GM12873 (cell line): ENCODE results near the gene SYT2.

ENCODE experiments used
- TF ChIP-seq, protein P1 (sequence below): IDR thresholded peaks from 2 replicates; pipeline ENCODE4 v1.5.1; 2012; ENCODE audit warnings: low read depth, mild to moderate bottlenecking, moderate library complexity, low read length, control low read depth; ENCODE audit not compliant: insufficient read depth; ENCODE audit errors: missing control alignments

SYT2 gene

DNA sequence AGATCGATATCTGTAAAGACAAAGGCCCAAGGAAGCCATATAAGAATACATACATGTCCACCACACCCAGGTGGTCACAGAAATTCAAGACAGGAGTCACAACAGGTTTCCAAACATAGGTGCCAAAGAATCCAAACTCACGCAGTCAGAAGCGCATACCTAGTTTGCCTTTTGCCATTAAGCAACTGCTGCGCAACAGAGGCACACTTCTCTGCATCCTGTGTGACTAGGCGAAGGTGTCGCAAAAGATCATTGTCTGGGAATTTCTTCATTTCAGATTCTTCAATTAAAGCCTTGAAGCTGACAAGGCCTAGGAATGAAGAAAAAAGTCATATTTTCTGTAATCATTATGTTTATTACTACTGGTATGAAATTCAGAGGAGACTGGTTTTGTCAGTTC, 32.2 kb upstream of the SYT2 start:
- TF ChIP-seq, protein P1, sequence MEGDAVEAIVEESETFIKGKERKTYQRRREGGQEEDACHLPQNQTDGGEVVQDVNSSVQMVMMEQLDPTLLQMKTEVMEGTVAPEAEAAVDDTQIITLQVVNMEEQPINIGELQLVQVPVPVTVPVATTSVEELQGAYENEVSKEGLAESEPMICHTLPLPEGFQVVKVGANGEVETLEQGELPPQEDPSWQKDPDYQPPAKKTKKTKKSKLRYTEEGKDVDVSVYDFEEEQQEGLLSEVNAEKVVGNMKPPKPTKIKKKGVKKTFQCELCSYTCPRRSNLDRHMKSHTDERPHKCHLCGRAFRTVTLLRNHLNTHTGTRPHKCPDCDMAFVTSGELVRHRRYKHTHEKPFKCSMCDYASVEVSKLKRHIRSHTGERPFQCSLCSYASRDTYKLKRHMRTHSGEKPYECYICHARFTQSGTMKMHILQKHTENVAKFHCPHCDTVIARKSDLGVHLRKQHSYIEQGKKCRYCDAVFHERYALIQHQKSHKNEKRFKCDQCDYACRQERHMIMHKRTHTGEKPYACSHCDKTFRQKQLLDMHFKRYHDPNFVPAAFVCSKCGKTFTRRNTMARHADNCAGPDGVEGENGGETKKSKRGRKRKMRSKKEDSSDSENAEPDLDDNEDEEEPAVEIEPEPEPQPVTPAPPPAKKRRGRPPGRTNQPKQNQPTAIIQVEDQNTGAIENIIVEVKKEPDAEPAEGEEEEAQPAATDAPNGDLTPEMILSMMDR = no peak

DNA sequence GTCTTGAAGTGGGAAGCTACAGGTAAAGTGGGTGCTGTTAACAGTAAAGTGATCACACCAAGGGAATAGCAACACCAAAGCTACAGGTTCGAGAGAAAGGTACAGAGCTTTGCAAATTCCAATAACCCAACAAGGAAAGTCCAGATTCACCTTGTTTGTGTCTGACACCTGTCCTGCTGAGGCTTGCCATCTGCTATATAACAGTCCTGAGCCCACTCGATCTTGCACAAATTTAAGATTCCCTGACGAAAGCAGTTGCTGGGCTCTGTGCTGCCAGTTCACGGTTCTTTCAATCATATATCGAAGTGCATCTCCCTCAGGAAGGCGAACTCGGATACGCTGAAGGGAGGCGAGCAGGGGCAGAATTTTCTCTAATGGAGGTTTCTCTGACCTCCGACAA, 23.0 kb upstream of the SYT2 start:
- TF ChIP-seq, protein P1 = no peak

DNA sequence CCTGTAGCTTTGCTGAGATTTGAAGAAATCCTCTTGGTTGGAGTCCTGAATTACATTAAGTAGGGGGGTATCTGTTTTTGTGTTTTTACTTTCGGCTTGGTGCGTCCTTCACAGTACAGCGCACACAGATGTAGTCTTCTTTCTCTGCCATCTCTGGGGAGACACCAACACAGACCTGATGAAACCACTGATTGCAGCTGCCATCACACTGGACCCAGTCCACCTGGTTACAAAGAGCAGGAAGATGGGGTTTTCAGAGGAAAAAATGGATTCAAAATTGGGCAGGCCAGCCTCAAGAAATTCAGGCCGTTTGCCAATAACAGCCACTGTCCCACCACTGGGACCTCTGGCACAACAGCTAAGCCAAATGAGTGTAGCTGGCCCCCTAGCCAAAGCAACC, 18.7 kb upstream of the SYT2 start:
- TF ChIP-seq, protein P1 = no peak

DNA sequence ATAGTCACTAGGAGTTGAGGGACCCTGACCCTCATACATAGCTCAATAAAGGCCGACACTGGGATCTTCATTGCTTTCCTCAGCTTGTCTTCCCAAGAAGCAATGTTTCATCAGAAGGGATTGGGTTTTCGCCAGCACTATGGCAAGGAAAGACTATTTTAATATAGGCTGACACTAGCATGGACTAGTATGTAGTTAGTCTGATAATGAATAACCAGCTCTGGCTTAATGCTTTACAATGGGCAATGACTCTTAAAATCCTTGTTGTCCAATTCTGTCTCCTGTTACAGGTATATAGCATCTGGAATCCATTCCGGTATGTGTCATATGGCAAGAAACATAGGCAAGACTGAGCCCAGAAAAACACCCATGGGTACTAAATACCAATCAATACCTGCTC, 15.3 kb upstream of the SYT2 start:
- TF ChIP-seq, protein P1 = no peak

DNA sequence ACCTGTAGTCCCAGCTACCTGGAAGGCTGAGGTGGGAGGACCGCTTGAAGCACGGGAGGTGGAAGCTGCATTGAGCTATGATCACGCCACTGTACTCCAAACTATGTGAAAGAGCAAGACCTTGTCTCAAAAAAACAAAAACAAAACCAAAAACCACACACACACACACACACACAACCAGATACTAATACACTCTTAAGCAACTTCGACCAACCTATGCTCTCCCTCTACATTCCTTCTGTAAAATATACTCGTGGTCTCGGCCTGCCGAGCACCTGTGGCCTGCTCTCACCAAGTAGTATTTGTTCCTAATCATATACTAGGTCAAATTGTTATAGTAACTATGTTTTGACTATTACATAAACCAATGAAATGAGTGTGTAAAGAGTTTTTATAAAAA, 13.5 kb upstream of the SYT2 start:
- TF ChIP-seq, protein P1 = no peak

DNA sequence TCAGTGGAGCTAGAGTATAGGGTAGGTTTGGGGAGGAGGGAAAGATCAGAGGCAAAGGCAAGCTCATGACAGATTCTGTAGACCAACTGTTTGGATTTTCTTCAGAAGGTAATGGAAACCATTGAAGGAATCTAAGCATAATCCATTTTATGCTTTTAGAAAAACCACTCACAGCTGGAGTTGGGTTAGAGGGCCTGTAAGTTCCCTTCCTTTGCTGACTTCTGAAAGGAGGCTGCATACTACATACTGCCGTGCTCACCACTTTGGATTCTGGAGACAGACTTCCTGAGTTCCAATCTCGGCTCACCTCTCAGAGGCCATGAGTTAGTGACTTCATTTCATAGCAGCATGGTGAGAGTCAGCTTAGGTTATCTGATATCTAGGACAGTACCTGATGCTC, 6.4 kb upstream of the SYT2 start:
- TF ChIP-seq, protein P1 = no peak

DNA sequence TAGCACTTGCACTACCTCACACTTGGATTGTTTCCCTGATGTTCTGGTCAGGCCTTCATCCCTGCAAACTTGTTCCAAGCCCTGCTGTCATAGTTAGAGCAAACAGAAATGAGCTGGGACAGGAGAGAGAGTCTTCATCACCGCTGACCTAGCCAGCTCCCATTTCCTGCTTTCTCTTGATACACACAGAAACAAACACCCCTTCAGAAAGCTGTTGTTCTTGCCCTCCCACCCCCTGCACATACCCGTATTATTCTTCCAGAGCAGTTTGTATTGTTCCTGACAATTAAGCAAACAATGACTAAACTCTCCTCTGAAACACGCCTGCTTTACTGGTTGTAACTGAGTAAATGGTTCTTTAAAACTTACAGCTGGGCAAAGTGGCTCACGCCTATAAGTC, 2.9 kb upstream of the SYT2 start:
- TF ChIP-seq, protein P1 = no peak

DNA sequence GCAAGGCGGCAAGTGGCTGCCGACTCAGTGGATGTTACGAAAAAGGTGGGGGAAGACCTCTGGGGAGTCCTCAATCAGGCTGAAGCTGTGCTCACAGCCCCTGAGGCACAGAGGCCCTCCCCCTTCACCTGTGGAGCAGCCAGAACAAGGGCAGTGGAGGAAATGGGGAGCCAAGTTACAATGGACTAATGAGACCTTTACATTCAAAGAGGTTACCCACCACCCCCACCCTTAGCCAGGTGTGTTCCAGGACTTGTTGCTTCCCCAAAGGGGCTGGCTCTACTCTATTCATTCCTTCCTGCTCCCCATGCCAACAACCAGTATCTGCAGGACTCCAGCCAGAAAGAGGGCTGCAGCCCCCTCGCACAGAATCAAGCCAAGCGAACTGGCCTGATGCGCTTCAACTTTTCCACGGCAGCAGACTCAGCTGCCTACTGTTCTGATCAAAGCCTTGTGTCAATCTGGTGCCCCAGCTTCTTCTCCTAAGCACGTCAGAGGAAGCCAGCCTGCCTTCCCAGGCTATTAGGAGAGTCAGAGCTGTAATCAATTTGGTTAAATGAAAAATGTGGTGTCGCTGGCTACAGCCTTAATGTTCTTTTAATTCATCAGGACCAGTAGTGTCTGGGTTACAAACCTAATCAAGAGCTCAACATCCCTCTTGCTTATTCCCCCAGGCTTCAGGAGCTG, 1.8 kb upstream of the SYT2 start:
- TF ChIP-seq, protein P1 = no peak
